NT2/D1 (cell line): ENCODE results near the gene PRSS38.

ENCODE experiments used
- DNase-seq: peaks from one replicate; pipeline ENCODE4 v3.0.0-alpha.2; 2011; ENCODE audit warnings: low read depth, low spot score
- H3K27me3 ChIP-seq: 2 replicates; pipeline ENCODE4 v1.6.0; 2011; ENCODE audit warnings: mild to moderate bottlenecking; ENCODE audit not compliant: insufficient read length, insufficient read depth
- H3K36me3 ChIP-seq: 2 replicates; pipeline ENCODE4 v1.6.1; 2011; ENCODE audit warnings: mild to moderate bottlenecking, low read length, mixed read lengths; ENCODE audit not compliant: insufficient read depth, insufficient read length
- H3K4me1 ChIP-seq: 2 replicates; pipeline ENCODE4 v1.5.1; 2011; ENCODE audit not compliant: insufficient read depth, insufficient read length
- H3K4me3 ChIP-seq: 2 replicates; pipeline ENCODE4 v1.5.1; 2011; ENCODE audit warnings: low read depth; ENCODE audit not compliant: insufficient read length
- H3K9ac ChIP-seq: 2 replicates; pipeline ENCODE4 v1.6.0; 2011; ENCODE audit warnings: low read depth; ENCODE audit not compliant: insufficient read length
- H3K9me3 ChIP-seq: 2 replicates; pipeline ENCODE4 v1.5.1; 2011; ENCODE audit warnings: mild to moderate bottlenecking, low read length; ENCODE audit not compliant: insufficient read depth
- SUZ12 ChIP-seq: IDR thresholded peaks from 2 replicates; pipeline ENCODE4 v1.6.1; 2011; ENCODE audit not compliant: insufficient read length, insufficient read depth; ENCODE audit errors: extremely low read depth
- YY1 ChIP-seq: IDR thresholded peaks from 2 replicates; pipeline ENCODE4 v1.6.1; 2011; ENCODE audit not compliant: insufficient read length, insufficient read depth
- ZNF274 ChIP-seq: IDR thresholded peaks from 2 replicates; pipeline ENCODE4 v1.6.1; 2011; ENCODE audit warnings: mild to moderate bottlenecking, low read depth, low read length

The PRSS38 gene

GRCh38 chr1:227796359-227796915 is 19.0 kb upstream of the PRSS38 start:
- Histone ChIP-seq H3K4me1 (peaks cover 25% of the 10 kb centered on the region), H3K9me3 (no peaks in the 10 kb centered on the region), H3K4me3 (no peak overlapping the region), H3K9ac (no peak overlapping the region), H3K36me3 (no peaks in the 10 kb centered on the region), H3K27me3 (peaks cover 9% of the 10 kb centered on the region)
- DNase-seq = no peak
- no peak for TF ChIP-seq SUZ12
- TF ChIP-seq YY1 = no peak
- no peak for TF ChIP-seq ZNF274

- Histone ChIP-seq H3K9ac (no peak overlapping the region), H3K27me3 (peaks cover 9% of the 10 kb centered on the region), H3K4me1 (peaks cover 25% of the 10 kb centered on the region), H3K4me3 (no peak overlapping the region), H3K9me3 (no peaks in the 10 kb centered on the region), H3K36me3 (no peaks in the 10 kb centered on the region)
- DNase-seq = no peak
- no peak for TF ChIP-seq ZNF274
- TF ChIP-seq SUZ12 = no peak
- no peak for TF ChIP-seq YY1
Measured at GRCh38 chr1:227797144-227797543, 18.3 kb upstream of the PRSS38 start.

- TF ChIP-seq SUZ12 = no peak
- no peak for TF ChIP-seq YY1
- no peak for TF ChIP-seq ZNF274
- peaks cover 22% of the 10 kb centered on the region for H3K4me1 ChIP-seq
- H3K9ac ChIP-seq = no peak overlapping the region
- no peak overlapping the region for H3K4me3 ChIP-seq
- peaks cover 9% of the 10 kb centered on the region for H3K27me3 ChIP-seq
- DNase-seq = no peak
- no peaks in the 10 kb centered on the region for H3K9me3 ChIP-seq
- H3K36me3 ChIP-seq = no peaks in the 10 kb centered on the region
Measured at GRCh38 chr1:227797625-227798024, 17.9 kb upstream of the PRSS38 start.

DNA sequence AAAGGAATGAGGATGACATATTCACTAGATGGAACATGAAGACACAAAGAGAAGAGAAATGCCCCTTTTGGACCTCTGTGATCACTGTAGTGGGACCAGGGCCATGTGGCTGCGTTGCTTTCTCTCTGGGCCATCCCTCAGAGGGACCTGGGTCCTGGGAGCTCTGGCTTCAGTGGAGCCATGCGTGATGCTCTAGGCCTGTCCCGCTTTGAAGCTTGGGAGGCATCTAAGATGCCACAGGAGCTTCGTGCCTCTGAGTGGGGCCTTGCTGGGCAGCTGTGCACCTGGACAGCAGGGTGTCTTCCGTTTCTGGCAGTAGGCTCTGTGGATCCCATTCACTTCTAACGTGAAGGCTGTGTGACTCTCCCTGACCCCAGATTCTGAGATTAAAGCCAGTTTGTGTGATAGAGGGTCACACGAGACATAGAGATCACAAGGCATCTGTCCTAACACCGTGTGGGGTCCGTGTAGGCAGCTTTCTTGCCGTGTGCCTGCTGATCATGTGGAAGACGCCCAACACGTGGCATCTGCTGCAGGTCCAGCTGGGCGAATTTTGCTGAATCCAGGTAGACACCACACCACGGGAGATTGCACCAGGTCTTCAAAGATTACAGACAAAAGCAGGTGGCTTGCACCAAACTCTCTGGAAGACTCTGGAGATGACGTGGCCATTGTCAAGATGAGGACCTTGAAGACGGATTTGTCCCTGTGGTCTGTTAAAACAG is 17.2 kb upstream of the PRSS38 start:
- Histone ChIP-seq H3K36me3 (no peaks in the 10 kb centered on the region), H3K9ac (no peak overlapping the region), H3K4me1 (peaks cover 16% of the 10 kb centered on the region), H3K4me3 (no peak overlapping the region), H3K9me3 (no peaks in the 10 kb centered on the region), H3K27me3 (peaks cover 9% of the 10 kb centered on the region)
- no peak for TF ChIP-seq ZNF274
- no peak for DNase-seq

GRCh38 chr1:227799756-227800155 is 15.7 kb upstream of the PRSS38 start:
- no peak overlapping the region for H3K9ac ChIP-seq
- no peak overlapping the region for H3K4me3 ChIP-seq
- H3K9me3 ChIP-seq = no peaks in the 10 kb centered on the region
- H3K36me3 ChIP-seq = no peaks in the 10 kb centered on the region
- no peak for TF ChIP-seq YY1
- TF ChIP-seq ZNF274 = no peak
- no peak for TF ChIP-seq SUZ12
- no peak for DNase-seq
- peaks cover 2% of the 10 kb centered on the region for H3K4me1 ChIP-seq
- H3K27me3 ChIP-seq = peaks cover 9% of the 10 kb centered on the region

GRCh38 chr1:227803933-227804332 is 11.5 kb upstream of the PRSS38 start:
- no peak for TF ChIP-seq ZNF274
- no peak for TF ChIP-seq YY1
- no peak for TF ChIP-seq SUZ12
- no peak overlapping the region for H3K9ac ChIP-seq
- H3K4me3 ChIP-seq = no peak overlapping the region
- peaks cover under 1% of the 10 kb centered on the region for H3K27me3 ChIP-seq
- no peak for DNase-seq
- H3K9me3 ChIP-seq = no peaks in the 10 kb centered on the region
- H3K36me3 ChIP-seq = no peaks in the 10 kb centered on the region
- H3K4me1 ChIP-seq = no peaks in the 10 kb centered on the region

DNA sequence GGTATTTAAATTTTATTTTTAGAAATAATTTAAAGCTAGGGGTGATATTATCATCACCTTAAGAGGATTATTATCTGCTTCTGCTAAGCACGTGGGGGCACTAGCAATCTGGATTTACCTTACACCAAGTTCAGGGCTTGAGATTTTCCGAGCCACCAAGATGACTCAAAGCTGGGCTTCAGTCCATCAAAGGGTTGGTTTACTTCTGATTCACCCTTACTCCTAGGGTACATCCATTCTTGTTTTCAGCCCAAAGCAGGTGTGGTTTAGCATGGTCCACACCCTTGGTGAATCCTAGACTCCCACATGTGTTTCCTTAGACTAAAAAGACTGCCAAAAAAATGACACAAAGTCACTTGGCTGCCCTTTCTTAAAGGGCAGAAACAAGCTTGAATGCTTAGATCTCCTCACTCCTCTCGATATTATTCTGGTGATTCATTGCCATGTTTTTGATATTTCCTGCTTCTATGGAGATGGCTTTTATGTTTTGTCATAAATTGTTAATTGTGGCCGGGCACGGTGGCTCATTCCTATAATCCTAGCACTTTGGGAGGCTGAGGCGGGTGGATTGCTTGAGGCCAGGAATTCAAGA is 9.8 kb upstream of the PRSS38 start:
- Histone ChIP-seq H3K4me1 (no peaks in the 10 kb centered on the region), H3K4me3 (no peak overlapping the region), H3K27me3 (no peaks in the 10 kb centered on the region), H3K9me3 (0 out of 2 replicates have a peak, but pooled peaks cover 8% of the 10 kb centered on the region), H3K9ac (no peak overlapping the region), H3K36me3 (no peaks in the 10 kb centered on the region)
- TF ChIP-seq SUZ12 (no peak), YY1 (no peak), ZNF274 (no peak)
- no peak for DNase-seq
